Gastrocnemius medialis (tissue), 4 donors: ENCODE measurements around the gene KRTDAP. TPM values are rescaled to one million over a fixed set of nuclear protein-coding genes. Genes with fewer than 3 reads are reported as not detected.

Experiments used
- ATAC-seq, 2 donors: fragments of 150-250 bp; one replicate each; pipeline ENCODE4 v1.9.1; 2016
- DNase-seq, 2 donors: peaks; one replicate each; pipeline ENCODE4 v3.0.0-alpha.2; 2019
- H3K27ac ChIP-seq, 4 donors: fragments of 200-600 bp; sonication (generic); 1 replicate in 1 of 4; 2 replicates in 3 of 4; pipeline ENCODE4 v1.5.1; 2016 to 2018; ENCODE audit warnings: mild to moderate bottlenecking in 2 of 4, moderate library complexity in 1 of 4
- H3K27me3 ChIP-seq, 3 donors: fragments of 200-600 bp; sonication (generic) in 2 of 3; 1 replicate in 1 of 3; 2 replicates in 2 of 3; pipeline versions ENCODE4 v1.5.1 to v1.6.0; 2016 to 2019; ENCODE audit warnings: mild to moderate bottlenecking in 1 of 3, moderate library complexity in 1 of 3
- H3K36me3 ChIP-seq, 2 donors: fragments of 200-600 bp; sonication (generic) in 1 of 2; one replicate each; pipeline ENCODE4 v1.5.1; 2017 to 2018
- H3K4me1 ChIP-seq, 2 donors: fragments of 200-600 bp; sonication (generic) in 1 of 2; one replicate each; pipeline ENCODE4 v1.5.1; 2016 to 2017; ENCODE audit warnings: mild to moderate bottlenecking in 2 of 2
- H3K4me3 ChIP-seq, 4 donors: fragments of 200-600 bp; sonication (generic) in 3 of 4; 1 replicate in 1 of 4; 2 replicates in 3 of 4; pipeline ENCODE4 v1.5.1; 2016 to 2019; ENCODE audit warnings: mild to moderate bottlenecking in 2 of 4
- H3K9me3 ChIP-seq, 3 donors: fragments of 200-600 bp; sonication (generic) in 2 of 3; 1 replicate in 1 of 3; 2 replicates in 2 of 3; pipeline ENCODE4 v1.5.1; 2016 to 2019
- CTCF ChIP-seq, 5 experiments: fragments of 450-650 bp in 3 of 5; fragments of 200-600 bp in 2 of 5; sonication (generic) in 2 of 5; IDR thresholded peaks in 4 of 5; conservative IDR thresholded peaks in 1 of 5; 1 replicate in 4 of 5; 2 replicates in 1 of 5; pipeline ENCODE4 v1.5.1; 2016 to 2019; ENCODE audit warnings: antibody characterized with exemption in 5 of 5, mild to moderate bottlenecking in 3 of 5, moderate library complexity in 3 of 5
- POLR2A ChIP-seq, 2 donors: fragments of 450-650 bp; IDR thresholded peaks; one replicate each; pipeline ENCODE4 v1.6.1; 2017; ENCODE audit warnings: antibody characterized with exemption in 2 of 2, mild to moderate bottlenecking in 2 of 2, moderate library complexity in 2 of 2
- in situ Hi-C, 4 donors: fragments of 200-750 bp; cut with MboI; loops; one replicate each; pipeline versions ENCODE4 v1.15.0 to v1.8.0; 2017; ENCODE audit warnings: low sequenced_read_pairs in 4 of 4
- intact Hi-C: fragments of 100-400 bp; cut with DNase I; formaldehyde crosslinking; loops from one replicate; pipeline ENCODE4 v1.15.1; 2023; ENCODE audit warnings: low total_unique reads
- total RNA-seq, 4 donors: library from RNA; depleted of rRNA; stranded (reverse); fragments of >200 nt; gene quantifications; one replicate each; pipeline versions ENCODE4 v1.1.0 to v1.2.3, GENCODE V29; 2016

KRTDAP gene
- not detected for total RNA-seq

GRCh38 chr19:35490364-35490763, at the start of gene KRTDAP:
TSS of gene KRTDAP (minus strand) at chr19:35490464. CDS start at chr19:35490442, 22 bp downstream.
- TF ChIP-seq POLR2A (IDR thresholded peaks at IDR 0.05) (no peak), CTCF (IDR thresholded peaks at IDR 0.05 in 4 of 5, conservative IDR thresholded peaks at IDR 0.05 in 1 of 5) (no peak)
- in situ Hi-C loops: loop anchor here in 1 of 4 donors (10.0 kb wide), 1 partner anchor 146 kb away; the partner anchor contains the start of gene FFAR1
- peaks cover 0 to 5% (median 0%) of the 10 kb centered on the region in 3 donors for H3K27me3 ChIP-seq

GRCh38 chr19:35539850-35540249, 49.6 kb upstream of the KRTDAP start:
- H3K4me3 ChIP-seq: no peak overlapping the region
- H3K36me3 ChIP-seq: no peaks in the 10 kb centered on the region
- ATAC-seq: no peak
- in situ Hi-C loops: loop anchor here in 2 of 4 donors (10.0 to 25.0 kb wide), 2 partner anchors 172 to 175 kb away; partner anchors contain the start of genes KMT2B (in 2 of the 2) and ZBTB32 (in 1 of the 2)
- H3K4me1 ChIP-seq: peaks cover 7 to 8% of the 10 kb centered on the region in 2 donors
- H3K9me3 ChIP-seq: no peaks in the 10 kb centered on the region
- intact Hi-C loops: no loop called here
- peaks cover 3 to 7% (median 5%) of the 10 kb centered on the region in 3 donors for H3K27me3 ChIP-seq
- TF ChIP-seq CTCF (IDR thresholded peaks at IDR 0.05 in 4 of 5, conservative IDR thresholded peaks at IDR 0.05 in 1 of 5) (no peak), POLR2A (IDR thresholded peaks at IDR 0.05) (no peak)
- H3K27ac ChIP-seq: no peak overlapping the region
- no peak for DNase-seq

More at GRCh38 chr19:35490364-35490763, at the start of gene KRTDAP:
- Histone ChIP-seq H3K36me3 (no peaks in the 10 kb centered on the region), H3K4me1 (peaks cover 0 to 3% of the 10 kb centered on the region in 2 donors), H3K27ac (no peak within 1 kb of the TSS), H3K4me3 (no peak within 1 kb of the TSS), H3K9me3 (no peaks in the 10 kb centered on the region)
- DNase-seq (no peak), ATAC-seq (no peak)
- intact Hi-C loops: loop anchor here (10.0 kb wide), 1 partner anchor 136 kb away; the partner anchor contains the start of gene FFAR3

- Histone ChIP-seq H3K27me3 (peaks cover 5 to 12% (median 7%) of the 10 kb centered on the region in 3 donors), H3K27ac (no peak overlapping the region), H3K4me3 (no peak overlapping the region), H3K36me3 (no peaks in the 10 kb centered on the region), H3K4me1 (peaks cover 2% of the 10 kb centered on the region in 2 donors), H3K9me3 (no peaks in the 10 kb centered on the region)
- TF ChIP-seq CTCF (IDR thresholded peaks at IDR 0.05 in 4 of 5, conservative IDR thresholded peaks at IDR 0.05 in 1 of 5) (no peak), POLR2A (IDR thresholded peaks at IDR 0.05) (no peak)
- no peak for DNase-seq
- in situ Hi-C loops (loop anchor here in 1 of 4 donors (25.0 kb wide), 1 partner anchor 173 kb away; the partner anchor contains the start of genes KMT2B and ZBTB32), intact Hi-C loops (no loop called here)
- ATAC-seq: no peak
Measured at GRCh38 chr19:35539314-35539713, 49.0 kb upstream of the KRTDAP start.

- in situ Hi-C loops (loop anchor here in 1 of 4 donors (25.0 kb wide), 1 partner anchor 177 kb away; the partner anchor contains the start of genes KMT2B and ZBTB32), intact Hi-C loops (no loop called here)
- Histone ChIP-seq H3K27me3 (peaks cover 27 to 46% (median 37%) of the 10 kb centered on the region in 3 donors), H3K36me3 (no peaks in the 10 kb centered on the region), H3K9me3 (no peaks in the 10 kb centered on the region), H3K27ac (no peak overlapping the region), H3K4me1 (no peaks in the 10 kb centered on the region), H3K4me3 (no peak overlapping the region)
- ATAC-seq (no peak), DNase-seq (no peak)
- TF ChIP-seq CTCF (IDR thresholded peaks at IDR 0.05 in 4 of 5, conservative IDR thresholded peaks at IDR 0.05 in 1 of 5) (no peak), POLR2A (IDR thresholded peaks at IDR 0.05) (no peak)
Measured at GRCh38 chr19:35534803-35535480, 44.7 kb upstream of the KRTDAP start.
